Activated CD8-positive, alpha-beta memory T cell treated with anti-CD3 and anti-CD28 coated beads for 1 hour (primary cell): ENCODE results near the gene DDAH1.

Source experiments
- DNase-seq, 2 donors: peaks; one replicate each; pipeline ENCODE4 v3.0.0-alpha.2; 2020; ENCODE audit warnings: low read depth in 1 of 2; ENCODE audit errors: extremely low read depth in 1 of 2

The DDAH1 gene

DNA sequence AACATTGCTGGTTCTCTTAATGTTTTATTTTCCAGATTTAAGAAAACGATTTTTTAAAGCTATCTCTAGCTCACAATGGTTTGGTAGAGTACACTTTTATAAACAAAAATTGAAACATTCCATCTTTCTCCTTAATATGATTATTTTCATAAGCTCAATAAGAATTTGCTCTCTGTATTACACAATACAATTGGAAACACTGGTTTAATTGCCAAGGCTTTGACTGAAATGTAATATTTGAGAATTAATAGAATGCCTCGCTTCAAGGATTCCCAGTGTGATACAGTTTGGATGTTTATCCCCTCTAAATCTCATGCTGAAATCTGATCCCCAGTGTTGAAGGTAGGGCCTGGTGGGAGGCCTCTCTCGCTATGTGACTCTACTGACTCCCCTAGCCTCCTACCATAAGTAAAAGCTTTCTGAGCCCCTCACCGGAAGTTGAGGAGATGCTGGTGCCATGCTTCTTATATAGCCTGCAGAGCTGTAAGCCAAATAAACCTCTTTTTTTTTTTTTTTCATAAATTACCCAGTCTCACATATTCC is 67.4 kb downstream of the DDAH1 start:
- no peak for DNase-seq

DNA sequence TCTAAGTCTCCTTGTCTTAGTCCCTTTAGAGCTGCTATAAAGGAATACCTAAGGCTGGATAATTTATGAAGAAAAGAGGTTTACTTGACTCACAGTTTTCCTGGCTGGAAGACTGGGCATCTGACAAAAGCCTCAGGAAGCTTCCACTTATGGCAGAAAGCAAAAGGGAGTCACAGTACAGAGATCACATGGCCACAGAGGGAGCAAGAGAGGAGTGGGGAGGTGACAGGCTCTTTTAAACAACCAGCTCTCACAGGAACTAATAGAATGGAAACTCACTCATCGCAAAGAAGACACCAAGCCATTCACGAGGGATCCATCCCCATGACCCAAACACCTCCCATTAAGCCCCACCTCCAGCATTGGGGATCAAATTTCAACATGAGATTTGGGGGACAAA is 68.8 kb downstream of the DDAH1 start:
- no peak for DNase-seq

- no peak for DNase-seq
Observed at GRCh38 chr1:85394130-85394529, 70.8 kb downstream of the DDAH1 start.

DNA sequence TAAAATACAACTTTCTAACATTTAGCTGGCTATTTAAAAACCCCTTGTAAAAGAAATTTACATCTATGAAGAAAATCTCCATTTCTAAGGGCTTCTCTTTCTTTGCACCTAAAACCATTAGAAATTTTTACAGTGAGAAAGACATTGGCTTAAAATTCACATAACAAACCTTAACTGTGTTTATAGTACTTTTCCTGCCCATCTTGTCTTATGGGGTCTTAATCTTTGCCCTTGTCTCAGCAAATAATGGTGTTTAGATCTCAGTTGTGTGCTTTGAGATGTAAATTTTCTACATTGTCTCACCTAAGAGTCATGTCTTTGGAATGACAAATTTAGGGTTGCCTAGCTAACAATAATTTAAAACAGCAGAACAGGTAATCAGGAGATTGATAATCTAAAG is 71.5 kb downstream of the DDAH1 start:
- no peak for DNase-seq

GRCh38 chr1:85388416-85388815 is 76.5 kb downstream of the DDAH1 start:
- no peak for DNase-seq

DNA sequence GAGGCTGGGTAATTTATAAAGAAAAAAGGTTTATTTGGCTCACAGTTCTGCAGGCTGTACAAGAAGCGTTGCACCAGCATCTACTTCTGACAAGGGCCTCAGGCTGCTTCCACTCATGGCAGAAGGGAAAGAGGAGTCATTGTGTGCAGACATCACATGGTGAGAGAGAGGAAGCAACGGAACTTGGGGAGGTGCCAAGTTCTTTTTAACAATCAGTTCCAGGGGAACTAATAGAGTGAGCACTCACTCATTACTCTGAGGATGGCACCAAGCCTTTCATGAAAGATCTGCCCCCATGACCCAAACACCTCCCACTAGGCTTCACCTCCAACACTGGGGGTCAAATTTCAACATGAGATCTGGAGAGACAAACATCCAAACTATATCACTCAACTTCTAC is 77.2 kb downstream of the DDAH1 start:
- DNase-seq = no peak

DNA sequence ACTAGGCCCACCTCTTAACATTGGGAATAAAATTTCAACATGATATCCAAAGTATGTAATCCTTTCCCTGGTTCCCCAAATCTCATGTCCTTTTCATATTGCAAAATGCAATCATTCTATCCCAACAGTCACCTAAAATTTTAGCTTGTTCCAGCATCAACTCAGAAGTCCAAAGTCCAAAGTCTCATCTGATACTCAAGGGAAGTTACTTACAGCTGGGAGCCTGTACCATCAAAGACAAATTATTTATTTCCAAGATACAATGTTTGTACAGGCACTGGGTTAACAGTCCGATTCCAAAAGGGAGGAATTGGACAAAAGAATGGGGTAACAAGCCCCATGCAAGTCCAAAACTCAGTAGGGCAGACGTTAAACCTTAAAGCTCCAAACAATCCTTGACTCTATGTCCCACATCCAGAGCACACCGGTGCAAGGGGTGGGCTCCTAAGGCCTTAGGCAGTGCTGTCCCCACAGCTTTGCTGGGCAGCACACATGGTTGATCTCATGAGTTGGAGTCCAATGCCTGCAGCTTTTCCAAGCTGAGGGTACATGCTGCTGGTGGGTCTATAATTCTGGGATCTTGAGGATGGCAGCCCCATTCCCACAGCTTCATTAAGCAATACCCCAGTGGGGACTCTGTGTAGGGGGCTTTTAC is 78.8 kb downstream of the DDAH1 start:
- no peak for DNase-seq

DNA sequence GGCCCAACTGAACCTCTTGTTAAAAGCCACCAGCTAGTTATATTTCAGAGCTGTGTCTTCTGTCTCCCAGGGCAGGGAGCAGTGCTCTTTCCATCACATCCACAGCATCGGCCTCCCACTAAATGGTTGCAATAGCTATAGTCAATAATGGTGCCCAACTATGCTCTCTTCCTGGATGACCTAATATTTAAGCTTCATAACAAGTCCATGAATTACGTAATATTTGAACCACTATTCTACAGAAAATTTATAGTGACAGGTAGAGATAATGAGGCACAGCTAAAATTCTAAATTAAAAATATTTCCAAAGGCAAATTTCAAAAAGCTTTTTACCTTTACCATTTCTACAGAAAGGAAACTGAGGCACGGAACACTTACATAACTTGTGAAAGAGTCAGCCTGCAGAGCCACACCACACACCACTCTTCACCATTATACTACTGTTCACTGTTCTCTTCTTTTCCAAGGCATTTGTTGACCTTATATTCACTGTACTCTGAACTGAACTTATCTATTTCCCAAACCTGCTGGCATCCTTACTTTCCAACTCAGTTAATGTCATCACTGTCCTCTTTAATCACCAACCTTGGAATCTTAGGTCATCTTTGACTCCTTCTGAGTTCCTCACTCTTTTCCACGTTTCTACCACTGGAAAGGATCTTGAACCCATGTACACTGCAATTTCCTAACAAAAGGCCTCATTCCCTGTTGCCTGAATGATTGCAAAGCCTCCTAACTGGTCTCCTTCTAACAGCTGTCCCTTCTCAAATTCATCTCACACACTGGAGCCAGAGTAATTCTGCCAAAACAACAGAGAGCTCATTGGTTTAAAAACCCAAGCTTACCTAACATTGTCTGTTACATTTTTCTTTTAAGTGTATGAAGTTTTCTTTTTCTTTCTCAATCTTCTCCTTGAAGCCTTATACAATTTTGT is 85.5 kb downstream of the DDAH1 start:
- DNase-seq = no peak

- DNase-seq = no peak
Observed at GRCh38 chr1:85378534-85378933, 86.4 kb downstream of the DDAH1 start.

- DNase-seq = no peak
Observed at GRCh38 chr1:85376356-85376755, 88.6 kb downstream of the DDAH1 start.

DNA sequence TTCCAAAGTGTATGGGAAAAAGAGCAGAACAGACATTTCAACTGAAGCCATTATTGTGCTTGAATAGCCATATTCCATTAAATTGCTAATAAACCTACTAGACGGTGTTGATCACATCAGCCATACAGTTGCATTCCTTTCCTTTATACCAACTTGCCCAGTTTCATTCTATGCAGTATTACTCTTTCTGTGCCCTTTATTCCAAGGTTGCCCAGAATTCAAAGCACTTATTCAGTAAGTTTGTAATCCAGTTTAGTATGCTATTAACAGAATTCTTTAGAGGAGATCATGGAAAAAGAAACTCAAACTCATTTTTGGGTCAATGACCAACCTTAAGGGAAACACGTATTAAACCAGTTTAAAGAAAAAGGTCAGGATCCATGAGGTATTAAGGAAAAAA is 89.5 kb downstream of the DDAH1 start:
- no peak for DNase-seq

- DNase-seq = no peak
Observed at GRCh38 chr1:85374160-85374559, 90.8 kb downstream of the DDAH1 start.

DNA sequence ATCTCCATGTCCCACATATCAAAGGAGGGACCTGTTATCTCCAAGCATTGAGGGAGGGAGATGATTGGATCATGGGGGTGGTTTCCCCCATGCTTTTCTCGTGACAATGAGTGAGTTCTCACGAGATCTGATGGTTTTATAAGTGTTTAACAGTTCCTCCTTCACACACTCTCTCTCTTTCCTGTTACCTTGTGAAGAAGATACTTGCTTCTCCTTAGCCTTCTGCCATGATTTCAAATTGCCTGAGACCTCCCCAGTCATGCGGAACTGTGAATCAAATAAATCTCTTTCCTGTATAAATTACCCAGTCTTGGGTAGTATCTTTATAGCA is 91.6 kb downstream of the DDAH1 start:
- DNase-seq = no peak

- no peak for DNase-seq
Observed at GRCh38 chr1:85372683-85373377, 92.1 kb downstream of the DDAH1 start.

- DNase-seq = no peak
Observed at GRCh38 chr1:85371021-85371420, 93.9 kb downstream of the DDAH1 start.

- DNase-seq = no peak
Observed at GRCh38 chr1:85368073-85368770, 96.7 kb downstream of the DDAH1 start.

DNA sequence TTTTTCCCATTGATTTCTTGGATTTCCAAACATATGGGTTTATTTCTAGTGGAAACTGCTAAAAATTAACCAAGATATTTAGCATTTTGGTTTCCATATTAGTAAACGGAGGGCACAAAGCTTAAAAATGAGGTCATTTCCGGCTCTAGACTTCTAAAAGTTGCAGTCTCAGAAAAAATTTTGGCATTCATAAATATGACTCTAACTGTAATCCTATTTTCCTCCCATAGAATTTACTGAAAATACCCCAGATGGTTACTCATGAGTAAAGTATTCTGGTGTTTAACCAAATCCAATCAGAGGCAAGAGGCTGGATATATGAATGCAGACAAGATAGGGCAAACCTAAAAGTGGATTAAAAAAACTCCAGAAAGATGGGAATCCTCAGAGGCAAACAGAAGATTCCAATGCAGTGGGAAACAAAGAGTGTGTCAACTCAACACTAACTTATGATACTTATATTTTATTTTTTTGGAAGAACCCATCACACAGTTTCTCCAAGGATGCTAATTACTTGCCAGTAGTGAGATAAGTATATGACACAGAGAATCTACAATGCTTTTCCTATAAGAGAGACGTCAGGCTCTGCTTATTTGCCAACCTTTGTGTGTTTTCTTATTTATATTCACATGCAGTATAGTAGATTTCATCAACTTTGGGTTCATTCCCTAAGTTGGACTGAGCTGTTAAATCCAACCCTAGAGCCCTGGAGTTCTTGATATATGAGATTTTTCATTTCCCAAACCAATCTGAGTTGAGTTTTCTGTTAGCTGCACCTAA is 98.4 kb downstream of the DDAH1 start:
- no peak for DNase-seq

DNA sequence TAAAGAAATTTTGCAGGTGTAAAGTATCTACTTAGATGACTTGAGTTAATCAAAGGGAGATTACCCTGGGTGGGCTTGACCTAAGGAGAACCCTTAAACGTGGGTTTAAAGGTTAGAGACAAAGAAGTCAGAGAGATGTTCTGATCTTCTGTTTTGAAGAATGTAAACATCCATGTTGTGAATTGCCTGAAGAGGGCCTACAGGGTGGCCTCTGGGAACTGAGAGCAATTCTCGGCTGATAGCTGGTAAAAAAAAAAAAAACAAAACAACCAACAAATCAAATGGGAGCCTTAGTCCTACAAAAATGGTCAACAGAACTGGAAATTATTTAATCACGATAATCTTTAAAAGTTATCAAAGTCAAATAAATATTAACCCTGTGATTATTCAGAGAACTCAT is 99.1 kb downstream of the DDAH1 start:
- DNase-seq = no peak

DNA sequence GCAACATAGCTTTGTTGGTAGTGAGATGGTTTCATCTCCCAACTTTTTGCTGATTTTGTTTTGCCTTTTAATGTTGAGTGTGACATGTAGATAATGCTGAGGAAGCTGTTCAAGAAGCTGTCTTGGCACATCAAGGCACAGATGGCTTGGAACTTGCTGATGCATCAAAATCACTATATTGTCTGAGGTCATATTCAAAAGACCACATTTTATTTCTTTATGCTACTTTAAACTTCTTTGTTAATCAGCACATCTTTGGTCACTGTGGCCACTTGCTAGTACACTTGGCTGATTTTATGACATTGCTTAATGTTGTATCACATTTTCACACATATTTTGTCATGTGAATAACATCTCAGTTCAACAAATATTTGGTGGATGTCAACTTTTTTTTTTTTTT is 101.4 kb downstream of the DDAH1 start:
- DNase-seq = no peak

DNA sequence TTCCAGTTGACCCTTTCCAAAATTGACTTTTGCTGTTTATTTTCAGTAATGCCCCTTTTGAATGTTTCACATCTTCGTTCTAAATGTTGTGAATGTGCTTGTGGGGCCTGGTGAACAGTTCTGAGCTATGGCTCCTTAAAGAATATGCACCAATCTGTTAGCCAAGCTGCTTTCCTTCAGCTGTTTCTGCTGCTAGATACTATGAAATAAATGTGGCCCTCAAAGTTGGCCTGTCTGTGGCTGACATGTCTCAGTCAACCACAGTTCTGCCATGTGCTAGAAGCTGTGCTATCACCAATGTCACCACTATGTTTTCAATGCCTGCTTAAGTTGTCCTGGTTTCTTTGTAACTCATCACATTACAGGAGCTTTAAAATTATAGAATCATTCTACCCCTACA is 101.9 kb downstream of the DDAH1 start:
- DNase-seq = no peak
